GM18517 (cell line): ENCODE data around the gene OTOG.
"Not testable (repeated sequence)": the region's sequence is repeated elsewhere in the genome, so short reads cannot be mapped to it uniquely, and the experiment has no call there.

Experiments used
- ATAC-seq: cut with Tn5 transposase; IDR thresholded peaks from one replicate; pipeline ENCODE4 v1.9.1; 2021; ENCODE audit warnings: mild to moderate bottlenecking, moderate library complexity; ENCODE audit not compliant: unreplicated experiment

The OTOG gene

GRCh38 chr11:17622711-17623110, 75.7 kb downstream of the OTOG start:
- not testable (repeated sequence) for ATAC-seq

GRCh38 chr11:17629113-17629512, 82.1 kb downstream of the OTOG start:
- ATAC-seq: no peak

- ATAC-seq: no peak
Observed at GRCh38 chr11:17630936-17631335, 83.9 kb downstream of the OTOG start.

GRCh38 chr11:17631702-17632365, 84.8 kb downstream of the OTOG start:
- no peak for ATAC-seq

GRCh38 chr11:17633279-17633986, 86.4 kb downstream of the OTOG start:
- ATAC-seq: no peak

- no peak for ATAC-seq
Observed at GRCh38 chr11:17633987-17634775, 87.1 kb downstream of the OTOG start.

- no peak for ATAC-seq
Observed at GRCh38 chr11:17634776-17635550, 87.9 kb downstream of the OTOG start.

- ATAC-seq: no peak
Observed at GRCh38 chr11:17635551-17635938, 88.5 kb downstream of the OTOG start.

GRCh38 chr11:17636721-17637120, 89.7 kb downstream of the OTOG start:
- ATAC-seq: no peak

- ATAC-seq: no peak
Observed at GRCh38 chr11:17637901-17638300, 90.8 kb downstream of the OTOG start.

- no peak for ATAC-seq
Observed at GRCh38 chr11:17638311-17638710, 91.3 kb downstream of the OTOG start.

GRCh38 chr11:17639091-17639490, 92.0 kb downstream of the OTOG start:
- ATAC-seq: no peak

- no peak for ATAC-seq
Observed at GRCh38 chr11:17639781-17640180, 92.7 kb downstream of the OTOG start.

GRCh38 chr11:17640493-17641164, 93.6 kb downstream of the OTOG start:
- ATAC-seq: no peak

- no peak for ATAC-seq
Observed at GRCh38 chr11:17641792-17642350, 94.8 kb downstream of the OTOG start.

- no peak for ATAC-seq
Observed at GRCh38 chr11:17642370-17642769, 95.3 kb downstream of the OTOG start.

GRCh38 chr11:17642980-17643379, 95.9 kb downstream of the OTOG start:
- ATAC-seq: no peak

- no peak for ATAC-seq
Observed at GRCh38 chr11:17643506-17644405, 96.7 kb downstream of the OTOG start.
